Gastroesophageal sphincter (tissue), 3 donors: ENCODE results near the gene AGPAT4.

Experiments
- CTCF ChIP-seq, 4 experiments: fragments of 200-600 bp in 2 of 4; fragments of 450-650 bp in 2 of 4; sonication (generic) in 1 of 4; IDR thresholded peaks; one replicate each; pipeline ENCODE4 v1.5.1; 2017 to 2019; ENCODE audit warnings: antibody characterized with exemption in 4 of 4, mild to moderate bottlenecking in 2 of 4, moderate library complexity in 2 of 4
- POLR2A ChIP-seq, 2 donors: fragments of 450-650 bp; IDR thresholded peaks; one replicate each; pipeline ENCODE4 v1.6.1; 2017; ENCODE audit warnings: antibody characterized with exemption in 2 of 2, mild to moderate bottlenecking in 2 of 2, moderate library complexity in 1 of 2
- POLR2AphosphoS5 ChIP-seq: sonication (generic); formaldehyde crosslinking; IDR thresholded peaks from one replicate; pipeline ENCODE4 v1.6.1; 2017; ENCODE audit warnings: antibody characterized with exemption

GRCh38 chr6:161151660-161152526 lies 122.0 kb downstream of the AGPAT4 start:
- TF ChIP-seq CTCF (IDR thresholded peaks at IDR 0.05) (no peak), POLR2A (IDR thresholded peaks at IDR 0.05) (no peak), POLR2AphosphoS5 (no peak)
